Thymus (tissue), 14 donors: ENCODE data around the gene C6orf163. TPM values are rescaled to one million over a fixed set of nuclear protein-coding genes. Genes with fewer than 3 reads are reported as not detected.
"Not testable (repeated sequence)": the region's sequence is repeated elsewhere in the genome, so short reads cannot be mapped to it uniquely, and the experiment has no call there.

Experiments
- DNase-seq, 9 donors: peaks; one replicate each; pipeline ENCODE4 v3.0.0-alpha.2; 2013; ENCODE audit warnings: low spot score in 9 of 9, low read depth in 6 of 9, missing footprints in 1 of 9
- H3K27ac ChIP-seq, 2 donors: one replicate each; pipeline ENCODE4 v1.5.1; 2013; ENCODE audit warnings: control low read depth in 1 of 2, low read depth in 1 of 2, low read length in 1 of 2, mild to moderate bottlenecking in 1 of 2, moderate library complexity in 1 of 2
- H3K27me3 ChIP-seq, 2 donors: one replicate each; pipeline ENCODE4 v1.5.1; 2013; ENCODE audit warnings: low read length in 1 of 2; ENCODE audit not compliant: control insufficient read depth in 2 of 2, insufficient read depth in 1 of 2
- H3K36me3 ChIP-seq, 2 donors: one replicate each; pipeline ENCODE4 v1.5.1; 2013; ENCODE audit warnings: low read length in 1 of 2, mild to moderate bottlenecking in 1 of 2, moderate library complexity in 1 of 2; ENCODE audit not compliant: control insufficient read depth in 2 of 2, insufficient read depth in 2 of 2
- H3K4me1 ChIP-seq, 2 donors: one replicate each; pipeline ENCODE4 v1.5.1; 2013; ENCODE audit warnings: low read length in 2 of 2; ENCODE audit not compliant: control insufficient read depth in 2 of 2, insufficient read depth in 2 of 2
- H3K4me3 ChIP-seq, 2 donors: one replicate each; pipeline ENCODE4 v1.5.1; 2013; ENCODE audit warnings: low read length in 2 of 2, control low read depth in 1 of 2, mild to moderate bottlenecking in 1 of 2
- H3K9me3 ChIP-seq, 2 donors: one replicate each; pipeline ENCODE4 v1.5.1; 2013; ENCODE audit warnings: low read length in 1 of 2, mild to moderate bottlenecking in 1 of 2; ENCODE audit not compliant: control insufficient read depth in 2 of 2, insufficient read depth in 1 of 2
- WGBS: extraction: QIAGEN DNeasy Blood & Tissue Kit; methylation state at CpG from one replicate; pipeline ENCODE4 v1.1.7; 2013; 5-methylcytosine and 5-hydroxymethylcytosine counted together
- long read RNA-seq, 10 donors: transcript quantifications; one replicate each; lab custom pipeline, GENCODE V29; 2026
- polyA plus RNA-seq: library from polyadenylated mRNA; stranded (reverse); fragments of 200-250 nt; gene quantifications from one replicate; pipeline ENCODE4 v1.2.3, GENCODE V29; 2013
- total RNA-seq: library from RNA; stranded (reverse); fragments of 120-200 nt; gene quantifications from one replicate; pipeline ENCODE4 v1.2.4, GENCODE V29; 2013
- donor health status: healthy.

The C6orf163 gene
- total RNA-seq = 1.7 TPM
- 1.5 TPM for polyA plus RNA-seq
- long read RNA-seq, donor 1 = 0 reads
- long read RNA-seq, donor 2 = 0 reads
- long read RNA-seq, donor 3 = 0 reads
- long read RNA-seq, donor 4 = 0 reads
- long read RNA-seq, donor 5, partial matches to known transcripts = 0 of 1 reads
- long read RNA-seq, donor 5, other reads (novel, unspliced or antisense) = 0 of 1 reads
- long read RNA-seq, donor 6 = 0 reads
- long read RNA-seq, donor 7 = 0 reads
- long read RNA-seq, donor 8 = 0 reads
- long read RNA-seq, donor 9 = 0 reads
- long read RNA-seq, donor 10 = 0 reads

DNA sequence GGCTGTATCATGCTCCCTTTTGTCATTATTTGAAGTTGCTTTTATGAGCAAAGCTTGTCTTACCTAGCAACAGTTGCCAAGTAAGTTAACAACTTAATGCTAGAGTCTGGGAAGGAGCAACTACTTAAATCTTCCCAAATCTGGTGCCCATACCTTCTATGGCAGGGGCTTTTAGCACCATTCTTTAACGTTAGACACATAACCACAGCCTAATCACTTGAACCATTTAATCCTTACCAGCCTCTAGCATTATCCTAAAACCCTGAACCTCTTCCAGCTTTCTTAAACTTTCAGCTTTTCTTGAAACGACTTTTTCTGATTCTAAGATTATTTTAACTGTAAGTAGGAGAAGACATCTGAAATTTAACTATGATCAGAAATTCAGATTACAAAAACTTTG, at the start of gene C6orf163:
TSS of gene C6orf163 (plus strand) at position 83 of the 400 bp plus-strand sequence. CDS start at position 370, 287 bp downstream.
- Histone ChIP-seq H3K27me3 (no peaks in the 10 kb centered on the region), H3K36me3 (no peaks in the 10 kb centered on the region), H3K9me3 (no peaks in the 10 kb centered on the region), H3K4me3 (no peak within 1 kb of the TSS), H3K27ac (no peak within 1 kb of the TSS), H3K4me1 (no peaks in the 10 kb centered on the region)
- 97% methylated on average over 2 of the region's 2 CpGs for WGBS
- no peak for DNase-seq

DNA sequence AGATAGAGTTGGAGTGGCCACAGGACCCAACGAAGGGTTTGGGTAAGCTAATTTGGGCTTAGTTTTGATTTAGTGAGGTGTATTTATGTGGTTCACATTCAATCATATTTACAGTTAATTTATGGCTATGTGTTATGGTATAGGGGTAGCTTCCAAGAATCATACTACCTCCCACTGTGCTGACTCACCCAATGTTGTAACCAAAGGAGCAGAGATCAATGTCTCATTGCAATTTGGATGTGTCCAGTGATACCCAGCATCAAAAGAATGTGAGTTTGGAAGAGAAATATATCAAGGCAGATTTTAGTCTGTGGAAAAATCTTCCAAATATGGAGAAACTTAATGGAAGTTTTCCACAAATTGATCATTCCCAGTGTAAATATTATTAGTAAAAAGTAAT, 47.5 kb upstream of the C6orf163 start:
- H3K4me3 ChIP-seq = no peak overlapping the region
- no peak overlapping the region for H3K27ac ChIP-seq
- DNase-seq = no peak
- 44% methylated on average over 1 of the region's 1 CpG for WGBS
- no peaks in the 10 kb centered on the region for H3K36me3 ChIP-seq
- H3K4me1 ChIP-seq = no peaks in the 10 kb centered on the region
- H3K9me3 ChIP-seq = no peaks in the 10 kb centered on the region
- H3K27me3 ChIP-seq = peaks cover 0 to 2% of the 10 kb centered on the region in 2 donors

DNA sequence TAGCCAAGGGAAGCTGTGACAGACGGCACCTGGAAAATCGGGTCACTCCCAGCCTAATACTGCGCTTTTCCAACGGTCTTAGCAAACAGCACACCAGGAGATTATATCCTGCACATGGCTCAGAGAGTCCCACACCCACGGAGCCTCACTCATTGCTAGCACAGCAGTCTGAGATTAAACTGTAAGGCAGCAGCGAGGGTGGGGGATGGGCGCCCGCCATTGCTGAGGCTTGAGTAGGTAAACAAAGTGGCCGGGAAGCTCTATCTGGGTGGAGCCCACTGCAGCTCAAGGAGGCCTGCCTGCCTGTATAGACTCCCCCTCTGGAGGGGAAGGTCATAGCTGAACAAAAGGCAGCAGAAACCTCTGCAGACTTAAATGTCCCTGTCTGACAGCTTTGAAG, 43.3 kb upstream of the C6orf163 start:
- not testable (repeated sequence) for H3K36me3 ChIP-seq, H3K4me3 ChIP-seq, H3K4me1 ChIP-seq, H3K9me3 ChIP-seq, DNase-seq, H3K27ac ChIP-seq, H3K27me3 ChIP-seq
- WGBS = 88% methylated on average over 9 of the region's 9 CpGs

DNA sequence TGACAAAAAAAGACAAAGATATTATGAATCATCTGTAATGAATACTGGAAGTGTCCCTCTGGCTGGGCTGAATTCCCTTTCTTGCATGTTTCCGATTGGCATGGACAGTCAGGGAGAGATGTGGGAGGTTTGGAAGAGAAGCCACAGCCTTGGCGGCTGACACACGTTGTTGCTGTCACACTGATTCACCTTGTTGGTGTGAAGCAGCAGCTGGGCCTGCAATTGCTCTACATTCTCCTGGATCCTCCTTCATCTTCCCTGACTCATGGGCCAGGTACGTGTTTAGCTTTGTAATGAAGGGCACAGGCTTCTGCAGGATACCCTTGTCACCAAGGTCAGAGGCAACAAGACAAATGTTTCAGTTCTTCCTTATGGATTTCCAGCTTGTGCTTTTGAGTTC, 35.6 kb upstream of the C6orf163 start:
- H3K27ac ChIP-seq = no peak overlapping the region
- H3K4me1 ChIP-seq = no peaks in the 10 kb centered on the region
- no peak for DNase-seq
- no peaks in the 10 kb centered on the region for H3K27me3 ChIP-seq
- 85% methylated on average over 4 of the region's 4 CpGs for WGBS
- H3K9me3 ChIP-seq = no peaks in the 10 kb centered on the region
- no peak overlapping the region for H3K4me3 ChIP-seq
- no peaks in the 10 kb centered on the region for H3K36me3 ChIP-seq

DNA sequence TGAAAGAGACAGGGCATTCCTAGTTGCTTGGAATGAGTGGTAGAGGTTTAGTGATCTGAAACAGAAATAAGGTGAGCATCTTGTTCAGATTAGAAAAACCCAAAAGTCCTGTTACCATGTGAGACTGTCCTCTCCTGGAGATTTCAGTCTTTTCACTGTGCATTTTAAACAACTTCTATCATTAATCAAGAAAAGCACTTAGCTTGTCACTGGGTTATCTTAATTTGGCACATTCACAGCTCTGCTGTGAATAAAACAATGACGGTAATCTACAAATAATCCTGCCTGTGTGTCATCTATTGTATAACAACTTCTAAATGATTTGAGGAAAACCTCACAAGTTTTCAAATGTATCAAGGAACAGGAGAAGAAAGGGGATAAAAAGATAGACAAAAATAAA, 31.8 kb upstream of the C6orf163 start:
- no peak overlapping the region for H3K27ac ChIP-seq
- no peak overlapping the region for H3K4me3 ChIP-seq
- no peaks in the 10 kb centered on the region for H3K36me3 ChIP-seq
- H3K4me1 ChIP-seq = no peaks in the 10 kb centered on the region
- DNase-seq = no peak
- H3K9me3 ChIP-seq = no peaks in the 10 kb centered on the region
- no peaks in the 10 kb centered on the region for H3K27me3 ChIP-seq
- 2% methylated on average over 1 of the region's 1 CpG for WGBS

DNA sequence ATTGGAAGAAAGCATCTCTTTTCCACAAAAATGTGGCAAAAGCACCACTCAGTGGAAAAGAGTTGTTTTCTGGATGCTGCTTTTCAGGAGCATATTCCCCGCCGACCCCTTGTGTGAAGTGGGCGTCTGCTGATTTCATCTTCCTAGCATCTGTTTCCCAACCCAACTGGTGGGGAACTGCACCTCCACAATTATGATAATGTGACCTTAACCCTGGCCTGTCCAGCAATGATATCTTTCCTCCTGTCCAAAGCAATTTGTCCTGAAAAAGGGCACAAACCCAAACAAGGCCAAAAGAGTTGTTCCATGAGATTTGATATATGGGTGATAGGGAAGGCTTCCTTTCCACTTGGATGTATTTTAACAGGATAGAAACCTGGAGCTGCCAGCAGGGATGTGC, 29.5 kb upstream of the C6orf163 start:
- no peaks in the 10 kb centered on the region for H3K4me1 ChIP-seq
- no peaks in the 10 kb centered on the region for H3K27me3 ChIP-seq
- no peaks in the 10 kb centered on the region for H3K9me3 ChIP-seq
- over 99% methylated on average over 3 of the region's 3 CpGs for WGBS
- H3K4me3 ChIP-seq = no peak overlapping the region
- H3K27ac ChIP-seq = no peak overlapping the region
- H3K36me3 ChIP-seq = no peaks in the 10 kb centered on the region
- no peak for DNase-seq

DNA sequence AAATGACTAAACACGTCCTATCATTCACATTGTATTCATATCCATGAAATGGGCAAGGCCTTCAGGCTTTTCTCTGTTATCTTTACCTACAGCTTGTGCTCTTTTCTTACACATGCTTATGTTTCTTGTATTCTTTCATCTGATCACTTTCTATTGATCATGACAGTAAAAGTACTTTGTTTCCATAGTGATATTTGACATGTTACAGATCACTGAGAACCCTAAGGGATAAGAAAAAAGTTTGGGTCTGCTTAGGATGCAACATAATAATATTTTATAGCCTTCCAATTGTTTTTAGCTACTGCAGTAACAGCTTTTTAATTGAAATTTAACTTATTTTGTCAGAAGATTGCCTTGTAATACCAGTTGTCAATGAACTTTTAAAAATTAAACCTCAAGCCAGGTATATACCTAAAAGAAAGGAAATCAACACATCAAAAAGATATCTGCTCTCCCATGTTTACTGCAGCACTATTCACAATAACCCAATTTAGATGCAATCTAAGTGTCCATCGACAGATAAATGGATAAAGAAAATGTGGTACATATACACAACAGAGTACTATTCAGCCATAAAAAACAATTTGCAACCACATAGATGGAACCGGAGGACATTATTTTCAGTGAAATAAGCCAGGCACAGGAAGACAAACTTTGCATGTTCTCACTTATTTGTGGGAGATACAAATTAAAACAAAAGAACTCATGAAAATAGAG, 25.2 kb upstream of the C6orf163 start:
- Histone ChIP-seq H3K4me1 (no peaks in the 10 kb centered on the region), H3K4me3 (no peak overlapping the region), H3K27me3 (no peaks in the 10 kb centered on the region), H3K36me3 (no peaks in the 10 kb centered on the region), H3K9me3 (no peaks in the 10 kb centered on the region), H3K27ac (no peak overlapping the region)
- DNase-seq = no peak
- WGBS = 93% methylated on average over 3 of the region's 3 CpGs

DNA sequence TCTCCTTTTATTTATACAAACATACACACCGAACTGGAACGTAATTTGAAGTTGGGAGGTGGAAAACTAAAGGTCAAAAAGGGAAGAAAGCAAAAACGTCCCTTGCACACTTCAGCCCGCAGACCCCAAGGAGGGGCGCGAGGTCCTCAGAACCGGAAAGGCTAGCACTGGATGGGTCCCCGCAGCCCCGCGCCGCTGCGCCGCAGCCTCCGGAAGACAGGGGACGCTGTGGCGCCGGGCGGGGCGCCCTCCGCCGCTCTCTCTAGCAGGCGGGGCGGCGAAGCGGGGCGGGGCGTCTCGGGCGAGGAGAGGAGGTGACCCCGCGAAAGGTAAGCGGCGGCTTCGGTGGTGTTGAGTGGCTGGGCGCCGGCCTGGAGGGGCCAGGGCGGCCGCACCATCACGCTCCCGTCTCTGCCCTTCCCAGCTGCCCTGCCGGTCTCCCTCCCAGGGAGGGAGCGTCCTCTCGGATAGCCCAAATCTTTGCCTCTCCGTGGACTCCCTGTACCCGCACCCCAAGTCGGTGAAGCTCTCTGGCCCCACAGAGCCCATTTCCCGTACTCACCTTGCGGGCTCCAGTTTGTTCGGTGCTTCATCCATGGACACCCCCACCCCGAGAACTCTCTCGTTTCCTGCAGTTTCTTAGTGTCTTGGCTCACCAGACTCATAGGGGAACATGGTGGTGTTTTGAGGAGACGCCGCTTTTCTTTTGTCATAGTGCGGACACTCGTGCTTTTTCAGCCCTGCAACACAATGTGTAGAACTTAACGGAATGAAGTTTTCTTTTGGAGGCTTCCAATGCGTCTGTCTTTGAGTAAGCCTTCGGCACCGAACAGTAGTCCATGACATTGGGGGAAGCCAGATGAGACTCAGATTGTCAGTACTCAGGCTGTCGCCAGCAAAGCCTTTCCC, 22.1 kb upstream of the C6orf163 start, which contains the start of gene SMIM8:
TSS of gene SMIM8 (plus strand) at position 285 of the 909 bp plus-strand sequence. CDS start 14,444 bp downstream, outside the sequence.
- H3K27me3 ChIP-seq = no peaks in the 10 kb centered on the region
- no peaks in the 10 kb centered on the region for H3K4me1 ChIP-seq
- DNase-seq = peak; percentile 39 to 88 (median 72)
- 2% methylated on average over 60 of the region's 60 CpGs for whole genome bisulfite sequencing
- H3K27ac ChIP-seq = peak within 1 kb of the TSS; percentile 19 to 80
- peak within 1 kb of the TSS; percentile 55 to 83 for H3K4me3 ChIP-seq
- H3K36me3 ChIP-seq = no peaks in the 10 kb centered on the region
- H3K9me3 ChIP-seq = no peaks in the 10 kb centered on the region

DNA sequence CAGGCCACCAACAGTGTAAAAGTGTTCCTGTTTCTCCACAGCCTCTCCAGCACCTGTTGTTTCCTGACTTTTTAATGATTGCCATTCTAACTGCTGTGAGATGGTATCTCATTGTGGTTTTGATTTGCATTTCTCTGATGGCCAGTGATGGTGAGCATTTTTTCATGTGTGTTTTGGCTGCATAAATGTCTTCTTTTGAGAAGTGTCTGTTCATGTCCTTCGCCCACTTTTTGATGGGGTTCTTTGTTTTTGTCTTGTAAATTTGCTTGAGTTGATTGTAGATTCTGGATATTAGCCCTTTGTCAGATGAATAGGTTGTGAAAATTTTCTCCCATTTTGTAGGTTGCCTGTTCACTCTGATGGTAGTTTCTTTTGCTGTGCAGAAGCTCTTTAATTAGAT, 20.7 kb upstream of the C6orf163 start:
- not testable (repeated sequence) for H3K36me3 ChIP-seq, DNase-seq, H3K27ac ChIP-seq, H3K4me3 ChIP-seq, H3K9me3 ChIP-seq, H3K27me3 ChIP-seq, H3K4me1 ChIP-seq
- WGBS = 100% methylated on average over 1 of the region's 1 CpG
